ENCODE measurements around the gene FAM135A. TPM values are rescaled to one million over a fixed set of nuclear protein-coding genes. Genes with fewer than 3 reads are reported as not detected.

The FAM135A gene
- total and polyA plus RNA-seq, 2 of the 8 experiments (the other 6 are each of a cell fraction or from before 2014, with no cell fraction given), result 17.4 to 35.7 TPM

DNA sequence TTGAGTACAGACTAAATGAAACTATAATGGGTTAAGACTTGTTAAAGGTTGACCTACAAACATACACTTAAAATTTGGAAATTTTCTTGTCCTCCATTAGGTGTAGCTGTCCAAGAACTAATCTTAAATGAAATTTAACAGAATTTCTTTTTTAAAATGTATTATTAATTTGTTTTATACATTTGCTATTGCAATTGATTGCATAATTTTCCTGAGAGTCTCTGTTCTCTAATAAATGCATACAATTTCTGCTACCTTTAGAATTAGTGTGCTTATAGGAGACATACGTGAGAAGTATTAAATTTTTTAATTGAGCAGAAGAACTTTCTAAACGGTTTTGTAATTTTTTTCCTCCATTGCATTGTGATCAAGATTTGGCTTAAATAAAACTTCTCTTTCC, 1.5 kb downstream of the FAM135A start:
- WGBS, 2 experiments (ENCODE audit: extremely low coverage in 1 of 2, insufficient coverage in 1 of 2, insufficient read length in 1 of 2, insufficient replicate concordance in 2 of 2, low coverage in 1 of 2, low lambda C conversion rate in 2 of 2, missing lambda C conversion rate in 1 of 2), result 80% methylated on average over 2 of the region's 2 CpGs; no CpG with 5 or more reads in 1 of the 2 experiments
- H2BK5ac ChIP-seq (ENCODE audit: low read depth, low read length), result no peak overlapping the region

More for the DNA sequence above, 1.5 kb downstream of the FAM135A start:
- Histone ChIP-seq H3K79me1 (ENCODE audit: low read depth, low read length) (peaks cover 7% of the 10 kb centered on the region), H3K27me3 (replicated peaks in 1 of 4; ENCODE audit: control insufficient read depth in 3 of 4, extremely low read depth in 1 of 4, insufficient read depth in 3 of 4, low read length in 3 of 4) (no peaks in the 10 kb centered on the region), H2BK12ac (ENCODE audit: low read depth, low read length) (no peak overlapping the region), H2AK5ac (ENCODE audit: low read depth, low read length) (no peak overlapping the region), H3K9ac (replicated peaks in 1 of 4; ENCODE audit: extremely low read depth in 1 of 4, low read depth in 3 of 4, low read length in 3 of 4) (no peak overlapping the region), H2AFZ (ENCODE audit: low read length) (no peak overlapping the region), H4K8ac (ENCODE audit: extremely low read depth, insufficient read depth, low read length) (no peak overlapping the region), H3K36me3 (ENCODE audit: control insufficient read depth in 2 of 4, insufficient read depth in 4 of 4, low read length in 3 of 4) (peaks cover 0 to 13% (median 4%) of the 10 kb centered on the region in 4 experiments; a peak in 2 of 8 replicates), H2BK20ac (ENCODE audit: low read length) (no peak overlapping the region), H3K4me2 (ENCODE audit: insufficient read depth in 1 of 2, low read depth in 2 of 2, low read length in 2 of 2) (peak overlapping the region; percentile 81 to 92), H2BK120ac (replicated peaks; ENCODE audit: low read depth, low read length) (no peak overlapping the region), H3K9me3 (ENCODE audit: insufficient read depth in 2 of 2, low read depth in 1 of 2, low read length in 1 of 2) (no peaks in the 10 kb centered on the region), H3K14ac (ENCODE audit: insufficient read length) (no peak overlapping the region), H3K4me1 (replicated peaks in 1 of 4; ENCODE audit: control insufficient read depth in 3 of 4, insufficient read depth in 4 of 4, low read length in 3 of 4) (no peaks in the 10 kb centered on the region; a peak in 1 of 7 replicates), H3K27ac (ENCODE audit: low read depth, low read length) (no peak overlapping the region), H3K23me2 (ENCODE audit: low read depth, low read length) (peaks cover 7% of the 10 kb centered on the region; the same call in 1 of the 2 replicates), H4K91ac (replicated peaks; ENCODE audit: insufficient read length, low read length) (no peak overlapping the region), H3K4me3 (ENCODE audit: extremely low read depth in 1 of 4, insufficient read depth in 2 of 4, low read depth in 3 of 4, low read length in 4 of 4) (peak overlapping the region; percentile 91 to 100 (median 99); a peak in 6 of 8 replicates), H3K18ac (ENCODE audit: extremely low read depth, low read length) (no peak overlapping the region), H4K20me1 (replicated peaks in 1 of 2; ENCODE audit: control insufficient read depth in 1 of 2, insufficient read depth in 2 of 2, low read length in 2 of 2) (no peaks in the 10 kb centered on the region), H3K56ac (replicated peaks; ENCODE audit: insufficient read length, low read depth, low read length) (no peak overlapping the region), H2BK15ac (ENCODE audit: low read length) (no peak overlapping the region), H3K4ac (replicated peaks; ENCODE audit: insufficient read length, low read depth, low read length) (no peak overlapping the region), H3K23ac (ENCODE audit: insufficient read length) (no peak overlapping the region), H3K79me2 (ENCODE audit: control insufficient read depth in 1 of 2, insufficient read depth in 2 of 2, low read length in 2 of 2) (peaks cover 6 to 58% of the 10 kb centered on the region in 2 experiments), H4K5ac (ENCODE audit: insufficient read length, low read depth, low read length) (no peak overlapping the region)
- no peak for FAIRE-seq
- DNase-seq (ENCODE audit: low read depth in 1 of 2, low spot score in 2 of 2), result no peak
- ChIA-PET CTCF (ENCODE audit: partially characterized antibody) (interaction anchor here (0.8 to 1.0 kb wide), 2 partner anchors 16 to 67 kb away, joined by 3 to 4 read pairs; no protein-coding TSS in a partner anchor), POLR2A (ENCODE audit: partially characterized antibody) (interaction anchor here (0.7 to 1.7 kb wide), 2 partner anchors 29 to 173 kb away, joined by 3 to 4 read pairs; no protein-coding TSS in a partner anchor)
- TF ChIP-seq NRF1 (IDR thresholded peaks at IDR 0.05; ENCODE audit: low read depth, low read length) (no peak), TCF12 (IDR thresholded peaks at IDR 0.05; ENCODE audit: low read depth, low read length) (no peak), BRCA1 (IDR thresholded peaks at IDR 0.05; ENCODE audit: low read depth, low read length) (no peak), RFX5 (IDR thresholded peaks at IDR 0.05; ENCODE audit: borderline replicate concordance, low read depth, low read length) (no peak), EGR1 (IDR thresholded peaks at IDR 0.05; ENCODE audit: borderline replicate concordance, low read depth, low read length) (no peak), HDAC6 (IDR thresholded peaks at IDR 0.05; ENCODE audit: low read depth, low read length) (no peak), RAD21 (IDR thresholded peaks at IDR 0.05 in 1 of 2, conservative IDR thresholded peaks at IDR 0.05 in 1 of 2; ENCODE audit: low read depth in 2 of 2, low read length in 2 of 2) (no peak), MAFK (IDR thresholded peaks at IDR 0.05; ENCODE audit: low read depth, low read length) (no peak), POLR2A (IDR thresholded peaks at IDR 0.05; ENCODE audit: control extremely low read depth in 1 of 2, low read depth in 2 of 2, low read length in 2 of 2) (no peak), TBP (IDR thresholded peaks at IDR 0.05; ENCODE audit: low read depth, low read length) (no peak), JUN (IDR thresholded peaks at IDR 0.05; ENCODE audit: low read depth, low read length) (no peak)
- TF ChIP-seq, protein P1, sequence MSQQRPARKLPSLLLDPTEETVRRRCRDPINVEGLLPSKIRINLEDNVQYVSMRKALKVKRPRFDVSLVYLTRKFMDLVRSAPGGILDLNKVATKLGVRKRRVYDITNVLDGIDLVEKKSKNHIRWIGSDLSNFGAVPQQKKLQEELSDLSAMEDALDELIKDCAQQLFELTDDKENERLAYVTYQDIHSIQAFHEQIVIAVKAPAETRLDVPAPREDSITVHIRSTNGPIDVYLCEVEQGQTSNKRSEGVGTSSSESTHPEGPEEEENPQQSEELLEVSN (IDR thresholded peaks at IDR 0.05), result no peak

Data from H1 (cell line).